Measurements from ENCODE around the gene CKS1B.
"Not testable (repeated sequence)": the region's sequence is repeated elsewhere in the genome, so short reads cannot be mapped to it uniquely, and the experiment has no call there.

- not testable (repeated sequence) for TF ChIP-seq CTCF (IDR thresholded peaks at IDR 0.05; ENCODE audit: low read length); EZH2 (IDR thresholded peaks at IDR 0.05; ENCODE audit: borderline replicate concordance, low read length)
Measured at GRCh38 chr1:154986736-154987135, 12.3 kb downstream of the CKS1B start.
